Measurements from ENCODE around the gene SPAG16.

The SPAG16 gene

GRCh38 chr2:214450118-214450894, 1166.0 kb downstream of the SPAG16 start:
- DNase-seq: no peak

DNA sequence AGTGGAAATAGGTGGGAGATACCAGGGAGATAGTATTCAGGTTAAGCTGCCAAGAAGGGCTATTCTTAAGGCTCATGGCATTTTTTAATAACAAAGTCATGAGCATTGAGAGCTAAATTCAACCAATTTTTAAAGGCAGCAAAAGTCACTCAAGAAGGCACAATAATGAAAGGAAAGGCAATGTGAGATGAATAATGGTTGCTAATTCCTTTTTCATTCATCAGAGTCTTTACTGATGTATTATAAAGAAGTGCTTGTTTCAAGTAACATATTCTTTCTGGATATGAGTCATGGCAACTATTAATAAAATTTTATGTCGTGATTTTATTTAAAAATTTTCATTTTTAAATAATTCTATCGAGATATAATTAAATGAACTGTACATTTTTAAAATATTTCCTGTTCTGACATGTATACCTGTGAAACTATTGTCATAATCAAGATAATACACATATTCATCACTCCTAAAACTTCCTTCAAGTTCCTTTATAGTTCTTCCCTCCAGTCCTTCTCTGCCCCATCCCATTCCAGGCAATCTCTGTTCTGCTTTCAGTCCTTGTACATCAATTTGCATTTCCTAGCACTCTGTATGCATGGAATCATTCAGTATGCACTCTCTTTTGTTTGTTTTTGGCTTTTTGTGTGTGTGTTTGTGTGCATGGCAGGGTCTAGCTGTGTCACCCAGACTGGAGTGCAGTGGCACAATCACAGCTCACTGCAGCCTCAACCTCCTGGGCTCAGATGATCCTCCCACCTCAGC, 1167.4 kb downstream of the SPAG16 start:
- DNase-seq: no peak
